HG03571 (cell line): Measurements from ENCODE around the gene MARCOL.
"Not testable (repeated sequence)": the region's sequence is repeated elsewhere in the genome, so short reads cannot be mapped to it uniquely, and the experiment has no call there.

Experiments
- ATAC-seq: cut with Tn5 transposase; IDR thresholded peaks from one replicate; pipeline ENCODE4 v1.9.1; 2021; ENCODE audit not compliant: unreplicated experiment

MARCOL gene

DNA sequence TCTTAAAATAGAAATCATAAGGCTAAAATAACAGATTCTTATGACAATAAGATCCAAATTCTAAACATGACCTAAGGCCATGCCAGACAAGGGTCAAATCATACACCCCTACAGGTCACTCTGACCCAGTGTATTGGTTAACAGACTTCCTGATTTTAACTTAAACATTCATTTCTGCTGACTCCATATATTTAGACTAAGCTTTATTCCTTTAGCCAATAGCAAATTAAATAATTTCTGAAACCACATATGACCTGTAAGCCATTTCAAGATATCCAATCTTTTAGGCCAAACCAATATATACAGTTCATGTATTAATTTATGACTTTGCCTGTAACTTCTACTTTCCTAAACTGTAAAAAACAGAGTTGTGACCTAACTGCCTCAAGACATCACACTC lies 22.9 kb downstream of the MARCOL start:
- ATAC-seq: no peak

DNA sequence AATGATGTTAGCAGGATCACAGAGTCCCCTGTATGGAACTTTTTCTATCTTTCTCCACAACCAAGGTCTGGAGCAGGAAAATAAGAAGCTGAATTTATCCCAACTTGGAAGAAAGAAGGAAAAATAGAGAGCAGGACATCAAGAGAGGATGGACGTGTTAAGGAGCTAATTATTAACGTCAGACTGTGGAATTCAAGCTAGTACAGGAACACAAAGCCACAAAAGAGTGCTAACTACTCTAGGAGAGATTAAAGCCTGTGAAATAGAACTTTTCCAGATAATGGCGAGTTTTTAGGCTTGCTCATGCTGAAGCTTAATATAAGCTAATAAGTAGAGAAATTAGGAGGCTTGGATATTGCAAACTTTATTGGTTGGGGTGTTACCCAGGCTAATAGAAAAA lies 29.6 kb downstream of the MARCOL start:
- no peak for ATAC-seq

DNA sequence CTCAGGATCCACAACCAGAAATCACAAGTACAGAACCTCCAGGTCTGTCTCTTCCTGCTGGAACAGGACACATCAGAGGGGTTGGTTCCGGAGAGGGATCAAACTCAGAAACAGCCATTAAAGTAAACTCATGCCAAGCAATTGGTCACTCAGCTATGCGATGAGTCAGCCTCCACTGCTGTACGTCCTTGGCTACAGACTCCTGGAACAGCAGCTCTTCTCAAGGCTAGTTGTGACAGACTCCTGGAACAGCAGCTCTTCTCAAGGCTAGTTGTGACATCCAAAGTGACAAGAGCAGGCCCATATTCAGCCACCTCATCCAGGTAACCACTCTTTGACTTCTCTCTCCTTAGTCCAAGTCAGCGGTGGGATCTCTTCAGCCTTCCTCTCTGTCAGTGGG lies 30.2 kb downstream of the MARCOL start, which contains the start of gene SPINK13:
Gene SPINK13, plus strand, starts transcription at position 229 of the 400 bp plus-strand sequence. CDS start 1,279 bp downstream, outside the sequence.
- ATAC-seq: no peak

DNA sequence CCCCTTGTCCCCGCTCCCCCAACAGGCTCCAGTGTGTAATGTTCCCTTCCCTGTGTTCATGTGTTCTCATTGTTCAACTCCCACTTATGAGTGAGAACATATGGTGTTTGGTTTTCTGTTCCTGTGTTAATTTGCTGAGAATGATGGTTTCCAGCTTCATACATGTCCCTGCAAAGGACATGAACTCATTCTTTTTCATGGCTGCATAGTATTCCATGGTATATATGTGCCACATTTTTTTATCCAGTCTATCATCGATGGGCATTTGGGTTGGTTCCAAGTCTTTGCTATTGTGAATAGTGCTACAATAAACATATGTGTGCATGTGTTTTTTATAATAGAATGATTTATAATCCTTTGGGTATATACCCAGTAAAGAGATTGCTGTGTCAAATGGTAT lies 36.8 kb downstream of the MARCOL start:
- not testable (repeated sequence) for ATAC-seq

DNA sequence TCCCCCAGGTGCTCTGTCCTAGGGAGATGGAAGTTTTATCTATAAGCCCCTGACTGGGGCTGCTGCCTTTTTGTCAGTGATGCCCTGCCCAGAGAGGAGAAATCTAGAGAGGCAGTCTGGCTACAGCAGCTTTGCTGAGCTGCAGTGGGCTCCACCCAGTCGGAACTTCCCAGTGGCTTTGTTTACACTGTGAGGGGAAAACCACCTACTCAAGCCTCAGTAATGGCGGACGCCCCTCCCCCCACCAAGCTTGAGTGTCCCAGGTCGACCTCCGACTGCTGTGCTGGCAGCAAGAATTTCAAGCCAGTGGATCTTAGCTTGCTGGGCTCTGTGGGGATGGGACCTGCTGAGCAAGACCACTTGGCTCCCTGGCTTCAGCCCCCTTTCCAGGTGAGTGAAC lies 42.6 kb downstream of the MARCOL start:
- not testable (repeated sequence) for ATAC-seq

DNA sequence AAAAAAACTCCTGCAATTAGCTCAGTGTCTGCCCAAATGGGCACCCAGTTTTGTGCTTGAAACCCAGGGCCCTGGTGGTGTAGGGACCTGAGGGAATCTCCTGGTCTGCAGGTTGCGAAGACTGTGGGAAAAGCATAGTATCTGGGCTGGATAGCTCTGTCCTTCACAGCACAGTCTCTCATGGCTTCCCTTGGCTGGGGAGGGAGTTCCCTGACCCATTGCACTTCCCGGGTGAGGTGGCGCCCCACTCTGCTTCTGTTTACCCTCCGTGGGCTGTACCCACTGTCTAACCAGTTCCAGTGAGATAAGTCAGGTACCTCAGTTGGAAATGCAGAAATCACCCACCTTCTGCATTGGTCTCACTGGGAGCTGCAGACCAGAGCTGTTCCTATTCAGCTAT lies 43.0 kb downstream of the MARCOL start:
- ATAC-seq: not testable (repeated sequence)

DNA sequence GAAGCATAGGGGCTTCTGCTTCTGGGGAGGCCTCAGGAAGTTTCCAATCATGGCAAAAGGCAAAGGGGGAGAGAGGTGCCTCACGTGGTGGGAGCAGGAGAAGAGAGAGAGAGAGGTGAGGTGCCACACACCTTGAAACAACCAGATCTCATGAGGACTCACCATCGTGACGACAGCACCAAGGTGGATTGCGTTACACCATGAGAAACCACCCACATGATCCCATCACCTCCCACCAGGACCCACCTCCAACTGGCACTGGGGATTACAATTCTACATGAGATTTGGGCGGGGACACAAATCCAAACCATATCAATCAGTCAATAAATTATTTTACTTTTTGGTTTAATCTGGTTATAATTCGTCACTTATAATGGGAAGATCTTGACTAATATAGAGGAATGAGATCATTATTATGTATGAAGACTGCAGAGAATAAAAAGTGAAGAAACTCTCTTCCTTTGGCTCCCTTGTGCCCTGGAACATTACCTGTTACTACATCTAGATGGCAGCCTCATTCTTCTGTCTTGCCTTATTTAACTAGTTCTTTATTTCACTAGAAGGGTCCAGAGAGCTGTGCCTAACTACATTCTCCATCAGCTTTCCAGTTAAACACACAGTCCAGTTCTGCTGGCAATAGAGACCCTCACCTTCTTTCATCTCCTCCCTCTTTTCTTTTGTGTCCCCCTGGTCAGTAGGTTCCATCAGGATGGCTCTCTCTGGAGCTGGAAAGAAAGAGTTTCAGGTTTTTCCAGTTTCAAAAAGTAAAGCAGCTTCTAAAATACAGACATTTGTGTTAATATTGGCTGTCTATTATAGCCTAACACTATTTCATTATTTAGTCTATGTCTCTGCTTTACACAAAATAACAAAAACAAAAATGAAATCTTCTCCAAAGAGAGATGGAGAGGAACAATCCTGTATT lies 52.2 kb downstream of the MARCOL start:
- no peak for ATAC-seq
